Measurements from ENCODE around the gene FOXG1. TPM values are rescaled to one million over a fixed set of nuclear protein-coding genes. Genes with fewer than 3 reads are reported as not detected.
A peak's percentile ranks its signal among the peaks of the same experiment; 100 is the strongest.

Gene FOXG1
- total and polyA plus RNA-seq, 3 experiments from 2014 or later: not detected

DNA sequence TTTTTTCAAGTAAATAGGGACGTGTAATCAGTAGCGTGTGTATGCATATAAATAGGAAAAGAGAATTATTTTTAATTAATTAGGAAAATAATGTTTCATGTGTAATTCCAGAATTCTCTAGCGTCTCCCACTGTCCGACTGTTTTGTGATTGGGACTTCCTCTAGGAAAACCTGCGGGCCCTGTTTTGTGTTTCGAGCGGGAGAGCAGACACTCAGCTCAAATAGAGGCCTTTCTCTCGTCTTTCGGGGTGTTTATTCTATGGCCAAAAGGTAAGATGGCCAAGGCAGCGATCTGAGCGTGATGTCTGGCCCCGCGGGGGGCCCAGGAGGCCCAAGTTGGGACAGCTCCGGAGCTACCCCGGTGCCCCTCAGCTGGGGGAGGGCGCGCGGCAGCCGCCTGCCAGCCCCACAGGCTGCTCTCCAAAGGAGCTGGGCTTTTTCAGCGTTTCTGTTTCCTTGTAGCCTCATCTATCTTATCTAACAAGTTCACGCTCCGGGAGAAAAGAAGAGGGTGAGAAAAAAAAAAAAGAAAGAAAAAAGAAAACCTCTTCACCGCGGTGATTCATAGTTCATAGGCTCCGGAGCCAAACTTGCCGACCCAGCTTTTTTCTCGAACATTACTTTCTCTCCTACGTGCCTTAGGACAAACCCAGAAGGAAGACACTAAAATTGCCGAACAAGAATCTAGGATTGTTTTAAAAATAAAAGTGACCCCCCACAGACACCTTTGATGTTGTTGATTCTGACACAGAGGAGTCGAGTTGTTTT lies 7.5 kb upstream of the FOXG1 start:
- Histone ChIP-seq H3K4me1 (ENCODE audit: insufficient read depth, low read length) (no peaks in the 10 kb centered on the region), H3K9me3 (ENCODE audit: low read length) (no peaks in the 10 kb centered on the region), H3K27me3 (ENCODE audit: insufficient read depth, low read length, poor library complexity, severe bottlenecking) (peaks cover 12% of the 10 kb centered on the region), H3K36me3 (ENCODE audit: insufficient read depth, low read length) (no peaks in the 10 kb centered on the region), H3K4me3 (ENCODE audit: low read length) (no peak overlapping the region), H3K27ac (ENCODE audit: low read depth, low read length) (no peak overlapping the region)
- POLR2A ChIA-PET: no interaction called here
- Mint-ChIP-seq H3K27ac (no peak overlapping the region), H3K27me3 (peaks cover 46 to 75% of the 10 kb centered on the region in 2 donors), H3K4me3 (no peak overlapping the region), H3K9me3 (peaks cover 10 to 54% (median 36%) of the 10 kb centered on the region in 5 donors), H3K4me1 (no peaks in the 10 kb centered on the region), H3K36me3 (peaks cover 0 to 2% (median 0%) of the 10 kb centered on the region in 3 donors)
- CTCF ChIA-PET: no interaction called here
- no peak for DNase-seq

DNA sequence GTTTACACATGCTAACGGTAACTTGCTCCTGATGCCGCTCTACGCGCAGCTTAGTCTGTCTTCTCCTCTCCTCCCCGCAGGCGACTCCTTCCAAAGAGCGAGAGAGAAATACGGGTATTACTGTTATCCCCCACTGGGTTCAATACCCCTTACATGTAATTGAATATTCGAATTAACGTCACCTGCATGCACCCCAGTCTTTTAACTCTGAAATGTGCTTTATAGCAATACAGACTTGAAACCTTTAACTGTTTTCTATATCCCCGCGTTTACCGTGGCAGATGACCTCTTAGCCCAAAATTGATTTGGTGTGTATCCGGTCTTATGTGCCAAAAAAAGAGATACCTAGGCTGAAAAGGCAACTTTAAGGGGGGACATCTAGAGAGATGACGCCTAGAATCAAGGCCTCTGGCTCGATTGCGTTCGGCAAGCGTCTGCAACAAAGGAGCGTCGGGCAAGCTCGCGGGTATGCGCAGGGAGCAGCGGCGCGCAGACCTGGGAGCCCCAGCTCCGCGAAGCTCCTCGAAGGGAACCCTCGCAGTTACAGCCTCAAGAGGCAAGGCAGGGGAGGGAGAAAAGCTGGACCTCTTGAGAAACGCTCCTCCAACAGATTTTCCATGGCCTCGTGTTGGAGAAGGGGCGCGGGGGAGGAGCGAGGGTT lies 6.8 kb upstream of the FOXG1 start:
- DNase-seq: no peak
- peaks cover 10 to 55% (median 37%) of the 10 kb centered on the region in 5 donors for H3K9me3 Mint-ChIP-seq
- peak overlapping the region in 1 of 8 donors; percentile 7 for H3K27ac Mint-ChIP-seq
- Histone ChIP-seq H3K36me3 (ENCODE audit: insufficient read depth, low read length) (no peaks in the 10 kb centered on the region), H3K27ac (ENCODE audit: low read depth, low read length) (no peak overlapping the region), H3K27me3 (ENCODE audit: insufficient read depth, low read length, poor library complexity, severe bottlenecking) (peaks cover 15% of the 10 kb centered on the region), H3K4me1 (ENCODE audit: insufficient read depth, low read length) (no peaks in the 10 kb centered on the region), H3K9me3 (ENCODE audit: low read length) (no peaks in the 10 kb centered on the region), H3K4me3 (ENCODE audit: low read length) (no peak overlapping the region)
- peaks cover 50 to 77% of the 10 kb centered on the region in 2 donors for H3K27me3 Mint-ChIP-seq
- ChIA-PET POLR2A (no interaction called here), CTCF (no interaction called here)
- H3K36me3 Mint-ChIP-seq: peaks cover 0 to under 1% (median 0%) of the 10 kb centered on the region in 3 donors
- no peak overlapping the region for H3K4me3 Mint-ChIP-seq
- H3K4me1 Mint-ChIP-seq: no peaks in the 10 kb centered on the region

DNA sequence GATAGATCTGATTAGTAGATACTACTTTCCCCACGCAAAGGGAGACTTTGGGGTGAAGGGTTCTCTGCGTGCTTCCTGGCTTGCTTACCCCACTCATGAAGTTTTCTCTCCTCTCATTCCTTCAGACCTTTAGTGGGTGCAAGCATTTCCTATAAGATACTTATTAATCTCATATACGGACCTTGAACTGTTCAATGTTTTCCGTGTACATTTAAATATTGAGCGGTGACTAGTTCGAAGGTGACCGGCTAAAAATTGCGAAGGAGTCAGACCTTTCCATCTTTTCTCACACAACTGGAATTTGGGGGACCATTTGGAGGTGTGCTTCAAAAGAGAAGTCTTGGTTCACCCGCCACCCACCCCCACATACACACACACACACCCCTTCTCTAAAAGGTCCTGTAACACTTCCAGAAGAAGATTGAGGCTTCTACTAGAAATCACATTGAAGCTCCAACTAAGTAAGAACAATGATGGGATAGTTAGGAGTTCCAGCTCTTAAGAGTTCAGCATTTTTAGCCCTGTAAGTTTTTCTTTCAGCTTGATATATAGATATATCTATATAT lies 6.1 kb upstream of the FOXG1 start:
- peaks cover 10 to 58% (median 37%) of the 10 kb centered on the region in 5 donors for H3K9me3 Mint-ChIP-seq
- Histone ChIP-seq H3K36me3 (ENCODE audit: insufficient read depth, low read length) (no peaks in the 10 kb centered on the region), H3K9me3 (ENCODE audit: low read length) (no peaks in the 10 kb centered on the region), H3K27ac (ENCODE audit: low read depth, low read length) (no peak overlapping the region), H3K4me1 (ENCODE audit: insufficient read depth, low read length) (no peaks in the 10 kb centered on the region), H3K27me3 (ENCODE audit: insufficient read depth, low read length, poor library complexity, severe bottlenecking) (peaks cover 22% of the 10 kb centered on the region), H3K4me3 (ENCODE audit: low read length) (no peak overlapping the region)
- ChIA-PET CTCF (no interaction called here), POLR2A (no interaction called here)
- DNase-seq: no peak
- no peak overlapping the region for H3K4me3 Mint-ChIP-seq
- H3K27ac Mint-ChIP-seq: no peak overlapping the region
- H3K4me1 Mint-ChIP-seq: peaks cover 0 to 1% (median 0%) of the 10 kb centered on the region in 3 donors
- peaks cover 54 to 77% of the 10 kb centered on the region in 2 donors for H3K27me3 Mint-ChIP-seq
- no peaks in the 10 kb centered on the region for H3K36me3 Mint-ChIP-seq

DNA sequence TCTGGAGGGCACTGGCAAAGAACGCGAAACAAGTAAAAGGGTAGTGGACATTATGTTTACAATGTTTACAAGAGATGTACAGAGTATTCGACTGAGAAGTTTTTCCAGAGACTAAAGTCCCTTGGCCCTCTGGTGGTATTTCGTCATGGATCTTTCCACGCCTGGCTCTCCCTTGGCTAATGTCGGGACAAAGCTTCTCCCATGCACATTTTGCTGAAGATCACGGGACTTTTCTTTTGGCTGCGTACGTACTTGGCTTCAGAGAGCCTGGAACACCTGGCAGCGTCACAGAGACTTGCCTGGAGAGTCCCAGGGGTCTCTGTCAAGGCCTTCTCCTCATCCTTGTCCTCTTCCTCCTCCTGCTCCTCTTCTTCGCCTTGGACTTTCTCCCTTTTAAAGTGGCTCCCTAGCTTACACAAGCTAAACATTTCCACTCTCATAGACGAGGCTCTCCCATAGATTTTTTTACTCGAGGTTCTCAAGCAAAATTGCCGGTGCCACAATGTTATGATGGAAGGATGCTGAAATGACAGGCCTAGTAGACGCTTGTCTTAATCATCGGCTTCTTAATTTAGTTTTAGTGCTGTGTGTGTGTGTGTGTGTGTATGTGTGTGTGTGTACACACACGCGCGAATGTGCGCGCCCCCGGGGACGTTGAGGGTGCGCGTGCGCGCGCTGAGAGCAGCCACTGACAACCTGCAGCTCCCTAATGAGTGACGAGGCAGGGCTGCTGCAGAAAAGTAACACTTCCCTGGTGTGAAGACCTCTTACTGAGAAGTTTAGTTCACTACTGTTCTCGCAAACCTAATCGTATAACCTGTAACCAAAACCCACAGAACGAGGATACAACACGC lies 4.9 kb upstream of the FOXG1 start:
- no peak overlapping the region for H3K4me3 ChIP-seq (ENCODE audit: low read length)
- peaks cover 0 to 2% (median 0%) of the 10 kb centered on the region in 3 donors for H3K36me3 Mint-ChIP-seq
- H3K27ac ChIP-seq (ENCODE audit: low read depth, low read length): no peak overlapping the region
- H3K4me1 Mint-ChIP-seq: peaks cover 0 to 5% (median 4%) of the 10 kb centered on the region in 3 donors
- H3K9me3 ChIP-seq (ENCODE audit: low read length): no peaks in the 10 kb centered on the region
- peaks cover 19% of the 10 kb centered on the region for H3K27me3 ChIP-seq (ENCODE audit: insufficient read depth, low read length, poor library complexity, severe bottlenecking)
- H3K9me3 Mint-ChIP-seq: peaks cover 10 to 63% (median 37%) of the 10 kb centered on the region in 5 donors
- H3K36me3 ChIP-seq (ENCODE audit: insufficient read depth, low read length): no peaks in the 10 kb centered on the region
- H3K27ac Mint-ChIP-seq: no peak overlapping the region
- H3K4me3 Mint-ChIP-seq: no peak overlapping the region
- H3K27me3 Mint-ChIP-seq: peaks cover 53 to 76% of the 10 kb centered on the region in 2 donors
- POLR2A ChIA-PET: no interaction called here
- no peaks in the 10 kb centered on the region for H3K4me1 ChIP-seq (ENCODE audit: insufficient read depth, low read length)
- DNase-seq: no peak
- CTCF ChIA-PET: no interaction called here

DNA sequence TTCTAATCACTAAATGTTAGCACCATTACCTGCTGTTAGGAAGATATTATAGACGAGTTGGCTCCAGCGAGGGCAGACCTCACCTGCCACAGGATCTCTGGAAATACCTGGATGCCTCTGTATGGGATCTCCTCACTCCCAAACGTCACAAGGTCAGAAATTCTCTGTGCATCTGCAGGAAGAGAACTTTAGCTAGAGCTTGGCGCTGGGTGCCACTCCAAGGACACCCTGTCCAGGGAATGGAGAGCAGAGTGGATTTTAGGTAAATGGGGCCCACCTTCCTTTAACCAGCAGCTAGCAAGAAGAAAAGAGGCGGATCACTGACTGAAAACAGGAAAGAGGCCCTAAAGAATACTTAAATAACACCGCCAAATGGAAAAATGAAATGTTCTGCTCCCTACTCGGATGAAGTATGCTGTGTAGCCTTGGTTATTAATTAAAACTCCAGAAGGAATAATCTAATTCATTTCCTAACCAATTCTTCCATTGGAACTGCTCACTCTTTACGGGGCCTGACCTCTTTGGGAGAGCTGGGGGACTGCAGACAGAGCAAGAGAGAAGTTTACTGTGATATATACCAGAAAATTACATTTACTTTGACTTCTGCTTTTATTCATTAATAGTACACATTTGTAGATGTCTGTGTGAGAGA lies 4.2 kb upstream of the FOXG1 start:
- ChIA-PET CTCF (no interaction called here), POLR2A (no interaction called here)
- no peak overlapping the region for H3K4me3 Mint-ChIP-seq
- no peak overlapping the region for H3K4me3 ChIP-seq (ENCODE audit: low read length)
- DNase-seq: no peak
- peaks cover 19% of the 10 kb centered on the region for H3K27me3 ChIP-seq (ENCODE audit: insufficient read depth, low read length, poor library complexity, severe bottlenecking)
- H3K9me3 ChIP-seq (ENCODE audit: low read length): no peaks in the 10 kb centered on the region
- no peaks in the 10 kb centered on the region for H3K4me1 ChIP-seq (ENCODE audit: insufficient read depth, low read length)
- peaks cover 0 to 5% (median 4%) of the 10 kb centered on the region in 3 donors for H3K4me1 Mint-ChIP-seq
- peaks cover 46 to 71% of the 10 kb centered on the region in 2 donors for H3K27me3 Mint-ChIP-seq
- H3K27ac ChIP-seq (ENCODE audit: low read depth, low read length): no peak overlapping the region
- peaks cover 0 to 2% (median 0%) of the 10 kb centered on the region in 3 donors for H3K36me3 Mint-ChIP-seq
- peaks cover 6 to 59% (median 33%) of the 10 kb centered on the region in 5 donors for H3K9me3 Mint-ChIP-seq
- H3K36me3 ChIP-seq (ENCODE audit: insufficient read depth, low read length): no peaks in the 10 kb centered on the region
- H3K27ac Mint-ChIP-seq: no peak overlapping the region

DNA sequence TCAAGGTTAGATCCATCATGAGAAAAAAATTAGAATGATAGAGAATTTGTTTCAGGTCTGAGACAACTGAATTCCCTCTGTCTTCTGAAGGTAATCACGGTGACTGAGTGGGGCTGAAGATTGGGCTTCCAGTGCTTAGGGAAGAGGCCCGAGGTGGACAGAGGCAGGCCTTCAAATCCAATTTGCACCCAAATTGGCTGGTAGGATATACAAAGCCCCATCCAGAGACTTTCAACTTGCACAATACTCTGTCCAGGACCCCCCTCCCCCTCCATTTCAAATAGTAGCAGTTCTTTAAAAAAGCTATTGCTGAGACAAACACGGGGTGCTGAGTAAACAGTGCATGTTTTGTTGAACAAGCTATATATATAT lies 3.6 kb upstream of the FOXG1 start:
- Mint-ChIP-seq H3K4me3 (no peak overlapping the region), H3K9me3 (peaks cover 6 to 57% (median 30%) of the 10 kb centered on the region in 5 donors), H3K4me1 (peaks cover 0 to 8% (median 4%) of the 10 kb centered on the region in 3 donors), H3K27ac (no peak overlapping the region), H3K27me3 (peaks cover 46 to 70% of the 10 kb centered on the region in 2 donors), H3K36me3 (peaks cover 0 to 2% (median 0%) of the 10 kb centered on the region in 3 donors)
- peaks cover 15% of the 10 kb centered on the region for H3K27me3 ChIP-seq (ENCODE audit: insufficient read depth, low read length, poor library complexity, severe bottlenecking)
- no peaks in the 10 kb centered on the region for H3K4me1 ChIP-seq (ENCODE audit: insufficient read depth, low read length)
- no peak overlapping the region for H3K27ac ChIP-seq (ENCODE audit: low read depth, low read length)
- ChIA-PET POLR2A (no interaction called here), CTCF (no interaction called here)
- no peak for DNase-seq
- no peaks in the 10 kb centered on the region for H3K36me3 ChIP-seq (ENCODE audit: insufficient read depth, low read length)
- H3K4me3 ChIP-seq (ENCODE audit: low read length): no peak overlapping the region
- no peaks in the 10 kb centered on the region for H3K9me3 ChIP-seq (ENCODE audit: low read length)

DNA sequence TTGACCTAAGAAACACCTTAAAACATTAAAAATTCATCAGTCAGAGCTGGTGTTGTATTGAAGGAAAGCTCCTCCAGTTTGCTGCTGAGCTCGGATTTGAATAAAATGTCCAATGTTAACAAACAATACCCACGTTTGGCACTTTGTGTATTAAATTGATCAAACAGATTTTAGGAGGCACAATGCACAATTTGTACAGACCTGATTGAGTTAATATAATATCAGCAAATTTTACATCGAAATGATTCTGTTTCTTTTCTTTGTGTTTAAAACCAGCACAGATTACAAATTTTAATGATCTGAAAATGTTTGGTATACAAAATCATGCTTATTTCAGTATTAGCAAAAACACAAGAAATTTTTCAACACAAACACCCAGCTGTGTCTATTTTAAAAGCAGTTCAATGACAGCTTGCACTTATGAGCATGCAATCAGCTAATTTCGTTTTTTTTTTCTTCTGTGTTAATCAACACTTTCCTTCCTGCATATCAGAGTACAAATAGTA lies 2.8 kb upstream of the FOXG1 start:
- H3K27ac ChIP-seq (ENCODE audit: low read depth, low read length): no peak overlapping the region
- Mint-ChIP-seq H3K36me3 (peaks cover 0 to 2% (median 0%) of the 10 kb centered on the region in 3 donors), H3K9me3 (peaks cover 9 to 54% (median 30%) of the 10 kb centered on the region in 5 donors), H3K4me1 (peaks cover 0 to 15% (median 4%) of the 10 kb centered on the region in 3 donors), H3K27me3 (peaks cover 48 to 70% of the 10 kb centered on the region in 2 donors), H3K4me3 (no peak overlapping the region), H3K27ac (no peak overlapping the region)
- no peak overlapping the region for H3K4me3 ChIP-seq (ENCODE audit: low read length)
- ChIA-PET CTCF (no interaction called here), POLR2A (no interaction called here)
- H3K36me3 ChIP-seq (ENCODE audit: insufficient read depth, low read length): no peaks in the 10 kb centered on the region
- H3K4me1 ChIP-seq (ENCODE audit: insufficient read depth, low read length): no peaks in the 10 kb centered on the region
- H3K27me3 ChIP-seq (ENCODE audit: insufficient read depth, low read length, poor library complexity, severe bottlenecking): peaks cover 14% of the 10 kb centered on the region
- no peak for DNase-seq
- H3K9me3 ChIP-seq (ENCODE audit: low read length): no peaks in the 10 kb centered on the region
